ENCODE data around the gene KMT5B. TPM values are rescaled to one million over a fixed set of nuclear protein-coding genes. Genes with fewer than 3 reads are reported as not detected.

KMT5B gene
- total and polyA plus RNA-seq, 2 donors (not counting 1 experiment from before 2014, with no cell fraction given), result 13.0 to 24.3 TPM

DNA sequence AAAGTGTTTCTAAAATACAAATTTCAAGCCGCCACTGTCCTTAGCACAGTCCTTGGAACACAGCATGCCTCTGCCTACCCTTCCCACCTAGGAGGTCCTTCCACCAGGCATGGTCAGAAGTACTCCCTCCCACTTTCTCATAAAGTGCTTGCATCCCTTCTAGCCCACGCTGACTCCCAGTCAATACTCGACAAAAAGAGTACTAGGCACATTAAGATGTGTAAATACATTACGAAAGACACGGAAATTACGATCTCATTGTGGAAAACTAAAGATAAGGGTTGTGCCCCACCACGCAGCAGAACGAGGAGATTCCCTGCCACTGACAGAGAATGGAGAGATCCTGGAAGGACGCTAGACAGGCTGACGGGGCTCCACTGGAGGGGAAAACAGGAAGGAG lies 105.4 kb downstream of the KMT5B start:
- no peak overlapping the region for H2AFZ ChIP-seq (ENCODE audit: low read length)
- H3K27me3 ChIP-seq (ENCODE audit: control insufficient read depth, insufficient read depth, low read length), result no peaks in the 10 kb centered on the region
- no peak overlapping the region for H3K4me2 ChIP-seq (ENCODE audit: extremely low read depth, insufficient read depth, low read length)
- no peak for TF ChIP-seq EZH2 (IDR thresholded peaks at IDR 0.05; ENCODE audit: low read length, missing control alignments)
- TF ChIP-seq, protein P1, sequence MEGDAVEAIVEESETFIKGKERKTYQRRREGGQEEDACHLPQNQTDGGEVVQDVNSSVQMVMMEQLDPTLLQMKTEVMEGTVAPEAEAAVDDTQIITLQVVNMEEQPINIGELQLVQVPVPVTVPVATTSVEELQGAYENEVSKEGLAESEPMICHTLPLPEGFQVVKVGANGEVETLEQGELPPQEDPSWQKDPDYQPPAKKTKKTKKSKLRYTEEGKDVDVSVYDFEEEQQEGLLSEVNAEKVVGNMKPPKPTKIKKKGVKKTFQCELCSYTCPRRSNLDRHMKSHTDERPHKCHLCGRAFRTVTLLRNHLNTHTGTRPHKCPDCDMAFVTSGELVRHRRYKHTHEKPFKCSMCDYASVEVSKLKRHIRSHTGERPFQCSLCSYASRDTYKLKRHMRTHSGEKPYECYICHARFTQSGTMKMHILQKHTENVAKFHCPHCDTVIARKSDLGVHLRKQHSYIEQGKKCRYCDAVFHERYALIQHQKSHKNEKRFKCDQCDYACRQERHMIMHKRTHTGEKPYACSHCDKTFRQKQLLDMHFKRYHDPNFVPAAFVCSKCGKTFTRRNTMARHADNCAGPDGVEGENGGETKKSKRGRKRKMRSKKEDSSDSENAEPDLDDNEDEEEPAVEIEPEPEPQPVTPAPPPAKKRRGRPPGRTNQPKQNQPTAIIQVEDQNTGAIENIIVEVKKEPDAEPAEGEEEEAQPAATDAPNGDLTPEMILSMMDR (conservative IDR thresholded peaks at IDR 0.05 in 1 of 2, IDR thresholded peaks at IDR 0.05 in 1 of 2; ENCODE audit: low read depth in 1 of 2, low read length in 2 of 2), result no peak
- H3K9me3 ChIP-seq (ENCODE audit: control insufficient read depth, insufficient read depth, low read depth, low read length), result no peaks in the 10 kb centered on the region
- H4K20me1 ChIP-seq (ENCODE audit: control insufficient read depth, extremely low read depth, insufficient read depth, low read length), result no peaks in the 10 kb centered on the region
- no peak overlapping the region for H3K27ac ChIP-seq (ENCODE audit: insufficient read depth, low read length)
- H3K79me2 ChIP-seq (ENCODE audit: control insufficient read depth, insufficient read depth, low read length), result no peaks in the 10 kb centered on the region
- H3K36me3 ChIP-seq (ENCODE audit: control insufficient read depth, insufficient read depth, low read length), result no peaks in the 10 kb centered on the region
- DNase-seq (ENCODE audit: low read depth in 2 of 2), result no peak
- no peak overlapping the region for H3K9ac ChIP-seq (ENCODE audit: insufficient read depth, low read length)
- no peak overlapping the region for H3K4me3 ChIP-seq (replicated peaks in 1 of 4; ENCODE audit: control extremely low read depth in 1 of 4, insufficient read depth in 1 of 4, low read depth in 3 of 4, low read length in 4 of 4)
- H3K4me1 ChIP-seq (ENCODE audit: control insufficient read depth, extremely low read depth, insufficient read depth, low read length), result no peaks in the 10 kb centered on the region

- no peaks in the 10 kb centered on the region for H4K20me1 ChIP-seq (ENCODE audit: control insufficient read depth, extremely low read depth, insufficient read depth, low read length)
- H3K36me3 ChIP-seq (ENCODE audit: control insufficient read depth, insufficient read depth, low read length), result no peaks in the 10 kb centered on the region
- no peaks in the 10 kb centered on the region for H3K79me2 ChIP-seq (ENCODE audit: control insufficient read depth, insufficient read depth, low read length)
- no peaks in the 10 kb centered on the region for H3K4me1 ChIP-seq (ENCODE audit: control insufficient read depth, extremely low read depth, insufficient read depth, low read length)
- H3K9me3 ChIP-seq (ENCODE audit: control insufficient read depth, insufficient read depth, low read depth, low read length), result no peaks in the 10 kb centered on the region
- no peak for TF ChIP-seq EZH2 (IDR thresholded peaks at IDR 0.05; ENCODE audit: low read length, missing control alignments)
- TF ChIP-seq, protein P1 (conservative IDR thresholded peaks at IDR 0.05 in 1 of 2, IDR thresholded peaks at IDR 0.05 in 1 of 2; ENCODE audit: low read depth in 1 of 2, low read length in 2 of 2), result no peak
- H2AFZ ChIP-seq (ENCODE audit: low read length), result no peak overlapping the region
- no peaks in the 10 kb centered on the region for H3K27me3 ChIP-seq (ENCODE audit: control insufficient read depth, insufficient read depth, low read length)
- H3K27ac ChIP-seq (ENCODE audit: insufficient read depth, low read length), result no peak overlapping the region
- H3K4me2 ChIP-seq (ENCODE audit: extremely low read depth, insufficient read depth, low read length), result no peak overlapping the region
- no peak overlapping the region for H3K9ac ChIP-seq (ENCODE audit: insufficient read depth, low read length)
- DNase-seq (ENCODE audit: low read depth in 2 of 2), result peak in 1 of 2 donors; percentile 43
- H3K4me3 ChIP-seq (replicated peaks in 1 of 4; ENCODE audit: control extremely low read depth in 1 of 4, insufficient read depth in 1 of 4, low read depth in 3 of 4, low read length in 4 of 4), result no peak overlapping the region
These were observed 106.7 kb downstream of the KMT5B start for GRCh38 chr11:68106165-68106940.

Other genes with a start within 250 kb of the KMT5B start
- 20.0 and 20.5 TPM in 2 replicates for gene UNC93B1, start 209.2 kb downstream of the KMT5B start, total RNA-seq
- 11.5 and 15.7 TPM in 2 replicates for gene UNC93B1, start 209.2 kb downstream of the KMT5B start, polyA plus RNA-seq
- gene ALDH3B1, start 203.0 kb downstream of the KMT5B start, total RNA-seq, result 24.9 and 57.6 TPM in 2 replicates
- 19.1 and 39.0 TPM in 2 replicates for gene ALDH3B1, start 203.0 kb downstream of the KMT5B start, polyA plus RNA-seq
- gene NDUFS8, start 182.6 kb downstream of the KMT5B start, total RNA-seq, result 88.1 and 148 TPM in 2 replicates
- gene NDUFS8, start 182.6 kb downstream of the KMT5B start, polyA plus RNA-seq, result 36.3 and 53.5 TPM in 2 replicates
- 42.1 and 46.2 TPM in 2 replicates for gene TCIRG1, start 174.3 kb downstream of the KMT5B start, total RNA-seq
- 24.7 and 26.7 TPM in 2 replicates for gene TCIRG1, start 174.3 kb downstream of the KMT5B start, polyA plus RNA-seq
- gene CHKA, start 91.9 kb downstream of the KMT5B start, total RNA-seq, result 8.0 and 8.4 TPM in 2 replicates
- gene CHKA, start 91.9 kb downstream of the KMT5B start, polyA plus RNA-seq, result 7.2 and 7.4 TPM in 2 replicates
- 14.1 and 25.4 TPM in 2 replicates for gene C11orf24, start 58.7 kb upstream of the KMT5B start, total RNA-seq
- 45.6 TPM in 2 replicates for gene C11orf24, start 58.7 kb upstream of the KMT5B start, polyA plus RNA-seq
- 20.8 and 22.0 TPM in 2 replicates for gene LRP5, start 99.3 kb upstream of the KMT5B start, total RNA-seq
- gene LRP5, start 99.3 kb upstream of the KMT5B start, polyA plus RNA-seq, result 3.5 and 3.8 TPM in 2 replicates
- 93.2 and 120 TPM in 2 replicates for gene PPP6R3, start 247.5 kb upstream of the KMT5B start, total RNA-seq
- 42.3 and 44.2 TPM in 2 replicates for gene PPP6R3, start 247.5 kb upstream of the KMT5B start, polyA plus RNA-seq

Measured in fibroblast of lung (primary cell).